ENCODE results near the gene RAX2.
"Not testable (repeated sequence)": the region's sequence is repeated elsewhere in the genome, so short reads cannot be mapped to it uniquely, and the experiment has no call there.

RAX2 gene

GRCh38 chr19:3768015-3768747 is 3.8 kb downstream of the RAX2 start:
- no peak for TF ChIP-seq CTCF (IDR thresholded peaks at IDR 0.05; ENCODE audit: low read depth, low read length)
- H3K4me3 ChIP-seq (ENCODE audit: low read depth, low read length), result no peak overlapping the region

GRCh38 chr19:3767050-3767449 is 5.0 kb downstream of the RAX2 start:
- no peak overlapping the region for H3K4me3 ChIP-seq (ENCODE audit: low read depth, low read length)
- TF ChIP-seq CTCF (IDR thresholded peaks at IDR 0.05; ENCODE audit: low read depth, low read length), result no peak

- TF ChIP-seq CTCF (IDR thresholded peaks at IDR 0.05; ENCODE audit: low read depth, low read length), result no peak
These were observed 5.5 kb downstream of the RAX2 start for GRCh38 chr19:3766520-3766919.

GRCh38 chr19:3765757-3766156 is 6.3 kb downstream of the RAX2 start:
- H3K4me3 ChIP-seq (ENCODE audit: low read depth, low read length), result not testable (repeated sequence)

More at GRCh38 chr19:3766520-3766919, 5.5 kb downstream of the RAX2 start:
- H3K4me3 ChIP-seq (ENCODE audit: low read depth, low read length), result no peak overlapping the region

DNA sequence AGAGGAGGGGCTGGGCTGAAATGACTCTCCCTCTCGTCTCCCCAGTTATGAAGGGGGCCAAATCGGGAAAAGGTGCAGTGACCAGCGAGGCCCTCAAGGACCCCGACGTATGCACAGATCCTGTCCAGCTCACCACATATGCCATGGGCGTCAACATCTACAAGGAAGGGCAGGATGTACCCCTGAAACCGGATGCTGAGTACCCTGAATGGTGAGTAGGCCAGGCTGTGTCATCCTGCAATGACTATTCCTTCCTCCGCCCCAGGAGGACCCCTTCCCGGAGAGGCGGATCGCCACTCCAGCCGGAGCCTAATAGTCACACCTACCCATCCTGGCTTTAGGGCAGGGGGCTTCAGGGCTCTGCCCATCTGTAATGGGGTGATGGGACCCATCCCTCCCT is 6.9 kb downstream of the RAX2 start:
- no peak for TF ChIP-seq CTCF (IDR thresholded peaks at IDR 0.05; ENCODE audit: low read depth, low read length)

DNA sequence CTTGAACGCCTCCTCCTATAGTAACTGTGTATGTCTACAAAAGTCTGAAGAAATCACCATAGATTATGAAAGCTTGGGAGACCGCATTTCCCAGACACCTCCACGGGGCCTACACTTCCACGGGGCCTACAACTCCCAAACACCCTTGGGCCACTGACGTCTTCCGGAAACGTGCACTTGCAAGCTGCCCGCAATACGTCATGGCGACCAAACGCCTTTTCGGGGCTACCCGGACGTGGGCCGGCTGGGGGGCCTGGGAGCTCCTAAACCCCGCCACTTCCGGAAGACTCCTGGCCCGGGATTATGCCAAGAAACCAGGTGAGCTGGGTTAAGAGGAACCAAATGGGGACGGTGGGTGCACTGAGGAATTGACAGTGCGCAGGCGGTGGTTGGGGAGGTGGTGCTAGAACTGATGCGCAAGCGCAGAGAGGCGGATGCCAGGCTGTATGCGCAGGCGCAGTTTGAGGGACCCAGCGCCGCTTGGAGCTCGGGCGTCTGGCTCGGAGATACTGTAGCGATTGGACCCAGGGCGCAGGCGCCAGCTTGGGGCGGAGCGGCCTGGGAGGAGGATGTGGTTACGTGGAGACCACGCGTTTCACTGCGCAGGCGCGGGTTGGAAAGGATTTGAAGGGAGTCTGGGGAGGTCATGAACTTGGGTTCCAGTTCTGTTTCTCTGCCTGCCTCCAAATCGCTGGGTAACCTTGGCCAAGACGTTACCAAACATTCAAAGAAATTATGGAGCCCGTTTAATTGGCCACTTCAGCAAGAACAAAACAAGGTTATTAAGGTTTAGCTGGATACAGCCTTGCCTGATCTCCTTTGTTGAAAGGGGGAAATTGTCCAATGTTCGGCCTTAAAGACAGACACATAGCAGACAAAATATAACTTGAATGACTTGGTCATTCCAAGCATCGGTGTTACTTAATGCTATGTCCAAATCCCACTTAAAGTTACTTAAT is 9.2 kb downstream of the RAX2 start, which contains the start of gene MRPL54:
TSS of gene MRPL54 (plus strand) at position 182 of the 959 bp plus-strand sequence. CDS start at position 201, 19 bp downstream.
- no peak for TF ChIP-seq CTCF (IDR thresholded peaks at IDR 0.05; ENCODE audit: low read depth, low read length)
- peak within 1 kb of the TSS; percentile 98 for H3K4me3 ChIP-seq (ENCODE audit: low read depth, low read length)

More for the DNA sequence above, 6.9 kb downstream of the RAX2 start:
- H3K4me3 ChIP-seq (ENCODE audit: low read depth, low read length), result no peak overlapping the region

- H3K4me3 ChIP-seq (ENCODE audit: low read depth, low read length), result peak overlapping the region; percentile 91
- no peak for TF ChIP-seq CTCF (IDR thresholded peaks at IDR 0.05; ENCODE audit: low read depth, low read length)
These were observed 9.9 kb downstream of the RAX2 start for GRCh38 chr19:3762130-3762473.

Measured in WI38 (cell line).